Prostate gland (tissue), 2 donors: ENCODE measurements around the gene LINC00305.

Experiments
- CTCF ChIP-seq, 4 experiments: fragments of 200-600 bp in 2 of 4; fragments of 450-650 bp in 2 of 4; sonication (generic) in 2 of 4; IDR thresholded peaks; 1 replicate in 3 of 4; 2 replicates in 1 of 4; pipeline ENCODE4 v1.5.1; 2016 to 2019; ENCODE audit warnings: antibody characterized with exemption in 4 of 4, mild to moderate bottlenecking in 2 of 4, moderate library complexity in 2 of 4
- POLR2AphosphoS5 ChIP-seq: sonication (generic); formaldehyde crosslinking; IDR thresholded peaks from one replicate; pipeline ENCODE4 v1.6.1; 2017; ENCODE audit warnings: antibody characterized with exemption

- TF ChIP-seq CTCF (IDR thresholded peaks at IDR 0.05), result no peak
- TF ChIP-seq POLR2AphosphoS5, result no peak
Measured at GRCh38 chr18:64175432-64175831, 26.5 kb upstream of the LINC00305 start.
